WTC11 (cell line): ENCODE results near the gene LNX1. TPM values are rescaled to one million over a fixed set of nuclear protein-coding genes. Genes with fewer than 3 reads are reported as not detected.
A peak's percentile ranks its signal among the peaks of the same experiment; 100 is the strongest.

ENCODE experiments used
- ATAC-seq: fragments of 200-7000 bp; cut with Tn5 transposase; 2 replicates; pipeline ENCODE4 v1.10.0; 2021; ENCODE audit warnings: mild to moderate bottlenecking, moderate library complexity
- CTCF ChIA-PET: fragments of 300-600 bp; sonication (Branson Sonifier 250); formaldehyde crosslinking; loops from one replicate; lab custom pipeline; 2021; ENCODE audit warnings: antibody characterized with exemption; lab: Charles Lee
- POLR2A ChIA-PET: fragments of 350-600 bp; sonication (Branson Sonifier 250); formaldehyde crosslinking; loops from one replicate; lab custom pipeline; 2021; ENCODE audit warnings: antibody characterized with exemption; lab: Charles Lee
- DNase-seq: peaks from one replicate; pipeline ENCODE4 v3.0.0; 2021; ENCODE audit warnings: low spot score
- H3K27ac Mint-ChIP-seq: 2 replicates; pipeline ENCODE4 v1.8.0; 2021; ENCODE audit warnings: mixed read lengths
- H3K27me3 Mint-ChIP-seq: 2 replicates; pipeline ENCODE4 v1.8.0; 2021; ENCODE audit warnings: low read depth, mild to moderate bottlenecking, moderate library complexity, mixed read lengths
- H3K36me3 Mint-ChIP-seq: 2 replicates; pipeline ENCODE4 v1.8.0; 2021; ENCODE audit warnings: mixed read lengths
- H3K4me1 Mint-ChIP-seq: 2 replicates; pipeline ENCODE4 v1.8.0; 2022; ENCODE audit warnings: mixed read lengths
- H3K4me3 Mint-ChIP-seq: 2 replicates; pipeline ENCODE4 v1.8.0; 2021; ENCODE audit warnings: mild to moderate bottlenecking, moderate library complexity, mixed read lengths
- H3K9me3 Mint-ChIP-seq: 2 replicates; pipeline ENCODE4 v1.8.0; 2021; ENCODE audit warnings: mixed read lengths
- ATF2 ChIP-seq: sonication (generic); formaldehyde crosslinking; IDR thresholded peaks from 2 replicates; pipeline ENCODE4 v1.8.1; 2022; ENCODE audit warnings: low read depth, missing genetic modification reagents, borderline replicate concordance
- E2F4 ChIP-seq: sonication (generic); formaldehyde crosslinking; IDR thresholded peaks from 2 replicates; pipeline ENCODE4 v1.8.1; 2022; ENCODE audit warnings: low read depth, mild to moderate bottlenecking, moderate library complexity, missing genetic modification reagents, borderline replicate concordance
- E2F5 ChIP-seq: sonication (generic); formaldehyde crosslinking; IDR thresholded peaks from 2 replicates; pipeline ENCODE4 v1.8.1; 2022; ENCODE audit warnings: mild to moderate bottlenecking, moderate library complexity, missing genetic modification reagents
- EMX1 ChIP-seq: fragments of 250-450 bp; sonication (Bioruptor Pico); IDR thresholded peaks from 2 replicates; pipeline ENCODE4 v1.8.0; 2021; ENCODE audit warnings: mild to moderate bottlenecking
- ERG ChIP-seq: fragments of 250-450 bp; sonication (Bioruptor Pico); IDR thresholded peaks from 2 replicates; pipeline ENCODE4 v1.8.0; 2021; ENCODE audit warnings: mild to moderate bottlenecking
- JUN ChIP-seq: sonication (generic); formaldehyde crosslinking; IDR thresholded peaks from 2 replicates; pipeline ENCODE4 v1.8.0; 2023; ENCODE audit warnings: mild to moderate bottlenecking, missing genetic modification reagents
- KAT7 ChIP-seq: sonication (generic); formaldehyde crosslinking; IDR thresholded peaks from 2 replicates; pipeline ENCODE4 v1.8.1; 2023; ENCODE audit warnings: missing genetic modification reagents, mild to moderate bottlenecking, borderline replicate concordance
- NFATC4 ChIP-seq: fragments of 250-450 bp; sonication (Bioruptor Pico); IDR thresholded peaks from 2 replicates; pipeline ENCODE4 v1.9.0; 2021; ENCODE audit warnings: mild to moderate bottlenecking
- SMAD3 ChIP-seq: sonication (generic); formaldehyde crosslinking; IDR thresholded peaks from 2 replicates; pipeline ENCODE4 v1.8.0; 2022; ENCODE audit warnings: missing genetic modification reagents, mild to moderate bottlenecking, borderline replicate concordance
- SMAD4 ChIP-seq: sonication (generic); formaldehyde crosslinking; IDR thresholded peaks from 2 replicates; pipeline ENCODE4 v1.8.0; 2022; ENCODE audit warnings: mild to moderate bottlenecking, missing genetic modification reagents
- SOX15 ChIP-seq: fragments of 250-450 bp; sonication (Bioruptor Pico); IDR thresholded peaks from 2 replicates; pipeline ENCODE4 v1.9.0; 2021; ENCODE audit warnings: mild to moderate bottlenecking
- TEAD4 ChIP-seq: sonication (generic); formaldehyde crosslinking; IDR thresholded peaks from 2 replicates; pipeline ENCODE4 v1.8.0; 2022; ENCODE audit warnings: mild to moderate bottlenecking, missing genetic modification reagents
- ZNF121 ChIP-seq: sonication (generic); formaldehyde crosslinking; IDR thresholded peaks from 2 replicates; pipeline ENCODE4 v1.8.0; 2023; ENCODE audit warnings: missing genetic modification reagents
- ZNF138 ChIP-seq: sonication (generic); formaldehyde crosslinking; conservative IDR thresholded peaks from 2 replicates; pipeline ENCODE4 v1.8.1; 2022; ENCODE audit warnings: mild to moderate bottlenecking, moderate library complexity, missing genetic modification reagents
- ZNF263 ChIP-seq: sonication (generic); formaldehyde crosslinking; IDR thresholded peaks from 2 replicates; pipeline ENCODE4 v1.8.1; 2022; ENCODE audit warnings: low read depth, mild to moderate bottlenecking, moderate library complexity, missing genetic modification reagents
- ZNF396 ChIP-seq: fragments of 250-450 bp; sonication (Bioruptor Pico); IDR thresholded peaks from 2 replicates; pipeline ENCODE4 v1.8.0; 2021; ENCODE audit warnings: mild to moderate bottlenecking, moderate library complexity, borderline replicate concordance
- ZNF671 ChIP-seq: fragments of 250-450 bp; sonication (Bioruptor Pico); IDR thresholded peaks from 2 replicates; pipeline ENCODE4 v1.8.0; 2021; ENCODE audit warnings: mild to moderate bottlenecking
- total RNA-seq: library from RNA; stranded (reverse); gene quantifications from 3 replicates; pipeline ENCODE4 v1.2.3, GENCODE V29; 2021

The LNX1 gene
- total RNA-seq, 1 experiment from 2014 or later, result 5.9 TPM

GRCh38 chr4:53507058-53507457 lies 84.2 kb downstream of the LNX1 start (continued):
- TF ChIP-seq ZNF671 (CRISPR knock-in tag), result no peak
- no peak for TF ChIP-seq ZNF396 (CRISPR knock-in tag)
- TF ChIP-seq ERG (CRISPR knock-in tag), result no peak
- TF ChIP-seq E2F4 (CRISPR knock-in tag), result no peak
- TF ChIP-seq ZNF121 (CRISPR knock-in tag), result no peak
- TF ChIP-seq ZNF263 (CRISPR knock-in tag), result no peak

GRCh38 chr4:53505947-53506346 lies 85.3 kb downstream of the LNX1 start:
- no peak overlapping the region for H3K4me3 Mint-ChIP-seq
- no peaks in the 10 kb centered on the region for H3K27me3 Mint-ChIP-seq
- H3K36me3 Mint-ChIP-seq, result no peaks in the 10 kb centered on the region
- ATAC-seq (peak; percentile 65; the same call in 1 of the 2 replicates), DNase-seq (no peak)
- TF ChIP-seq EMX1, result no peak
- no peak for TF ChIP-seq ATF2 (CRISPR knock-in tag)
- TF ChIP-seq ZNF138 (CRISPR knock-in tag), result no peak
- no peak for TF ChIP-seq SOX15 (CRISPR knock-in tag)
- TF ChIP-seq NFATC4 (CRISPR knock-in tag), result no peak
- TF ChIP-seq KAT7 (CRISPR knock-in tag), result no peak
- POLR2A ChIA-PET, result no interaction called here
- no peaks in the 10 kb centered on the region for H3K9me3 Mint-ChIP-seq
- CTCF ChIA-PET, result interaction anchor here (0.6 to 1.8 kb wide), 9 partner anchors 9 to 728 kb away, joined by 3 to 5 read pairs (median 4); no protein-coding TSS in a partner anchor
- no peak overlapping the region for H3K27ac Mint-ChIP-seq
- no peaks in the 10 kb centered on the region for H3K4me1 Mint-ChIP-seq

GRCh38 chr4:53502094-53502493 lies 89.2 kb downstream of the LNX1 start:
- H3K4me3 Mint-ChIP-seq, result no peak overlapping the region
- no peak for ATAC-seq
- no peaks in the 10 kb centered on the region for H3K9me3 Mint-ChIP-seq
- H3K4me1 Mint-ChIP-seq, result peaks cover 12% of the 10 kb centered on the region
- POLR2A ChIA-PET, result no interaction called here
- TF ChIP-seq SMAD4 (CRISPR knock-in tag) (no peak), E2F5 (CRISPR knock-in tag) (no peak), SMAD3 (no peak)
- DNase-seq, result no peak
- no peaks in the 10 kb centered on the region for H3K27me3 Mint-ChIP-seq
- no peak overlapping the region for H3K27ac Mint-ChIP-seq
- CTCF ChIA-PET, result no interaction called here
- H3K36me3 Mint-ChIP-seq, result no peaks in the 10 kb centered on the region

GRCh38 chr4:53501561-53501960 lies 89.7 kb downstream of the LNX1 start:
- TF ChIP-seq JUN (CRISPR knock-in tag) (no peak), TEAD4 (CRISPR knock-in tag) (no peak), ATF2 (CRISPR knock-in tag) (no peak), ERG (CRISPR knock-in tag) (no peak)
- Mint-ChIP-seq H3K4me3 (no peak overlapping the region), H3K27me3 (no peaks in the 10 kb centered on the region), H3K27ac (no peak overlapping the region), H3K4me1 (peaks cover 17% of the 10 kb centered on the region), H3K9me3 (no peaks in the 10 kb centered on the region), H3K36me3 (no peaks in the 10 kb centered on the region)
- CTCF ChIA-PET, result interaction anchor here (1.0 kb wide), 1 partner anchor 731 kb away, joined by 3 read pairs; no protein-coding TSS in a partner anchor
- POLR2A ChIA-PET, result no interaction called here
- ATAC-seq, result no peak
- DNase-seq, result no peak
